ENCODE data around the gene HMCN2.

GRCh38 chr9:130365323-130365721 lies 99.8 kb downstream of the HMCN2 start:
- TF ChIP-seq EZH2 (IDR thresholded peaks at IDR 0.05; ENCODE audit: borderline replicate concordance, low read depth, low read length, severe bottlenecking) (no peak), CTCF (IDR thresholded peaks at IDR 0.05; ENCODE audit: extremely low read depth in 1 of 2, insufficient read depth in 1 of 2, low read depth in 1 of 2, low read length in 2 of 2) (no peak), POLR2A (IDR thresholded peaks at IDR 0.05; ENCODE audit: low read depth, low read length) (no peak), MAX (IDR thresholded peaks at IDR 0.05; ENCODE audit: insufficient read depth, insufficient read length) (no peak), POLR2AphosphoS5 (IDR thresholded peaks at IDR 0.05; ENCODE audit: insufficient read depth, low read depth, low read length) (no peak)
